Fibroblast of mammary gland (primary cell): Measurements from ENCODE around the gene AMBRA1.

Experiments used
- DNase-seq: peaks from one replicate; pipeline ENCODE4 v3.0.0-alpha.2; 2010; ENCODE audit warnings: low read depth
- H3K4me3 ChIP-seq: 2 replicates; pipeline ENCODE4 v1.5.1; 2011; ENCODE audit warnings: low read depth, mild to moderate bottlenecking, low read length, moderate library complexity; ENCODE audit not compliant: control insufficient read depth
- TF ChIP-seq, protein P1 (sequence below): conservative IDR thresholded peaks from 2 replicates; pipeline ENCODE4 v1.5.1; 2011; ENCODE audit warnings: low read depth, low read length, inconsistent platforms; ENCODE audit not compliant: control insufficient read depth, insufficient read depth

AMBRA1 gene

DNA sequence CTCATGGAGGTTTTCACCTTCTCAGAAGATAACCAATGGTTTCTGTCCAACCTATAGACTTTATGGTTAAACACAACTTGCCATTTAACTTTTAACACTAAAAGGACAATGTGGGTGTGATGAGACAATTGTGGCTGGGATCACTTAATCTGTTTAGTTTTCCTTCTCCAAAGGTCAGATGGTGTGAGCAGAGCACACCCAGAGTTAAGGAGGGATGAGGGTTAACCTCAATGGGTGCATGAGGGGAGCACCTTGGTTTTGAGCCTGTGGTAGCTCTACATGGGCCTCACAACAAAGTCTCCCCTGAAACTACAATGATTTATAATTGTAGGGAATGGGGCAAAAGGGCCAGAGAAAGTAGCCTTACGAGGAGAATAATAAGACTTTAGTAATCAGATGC, 173.3 kb downstream of the AMBRA1 start:
- TF ChIP-seq, protein P1, sequence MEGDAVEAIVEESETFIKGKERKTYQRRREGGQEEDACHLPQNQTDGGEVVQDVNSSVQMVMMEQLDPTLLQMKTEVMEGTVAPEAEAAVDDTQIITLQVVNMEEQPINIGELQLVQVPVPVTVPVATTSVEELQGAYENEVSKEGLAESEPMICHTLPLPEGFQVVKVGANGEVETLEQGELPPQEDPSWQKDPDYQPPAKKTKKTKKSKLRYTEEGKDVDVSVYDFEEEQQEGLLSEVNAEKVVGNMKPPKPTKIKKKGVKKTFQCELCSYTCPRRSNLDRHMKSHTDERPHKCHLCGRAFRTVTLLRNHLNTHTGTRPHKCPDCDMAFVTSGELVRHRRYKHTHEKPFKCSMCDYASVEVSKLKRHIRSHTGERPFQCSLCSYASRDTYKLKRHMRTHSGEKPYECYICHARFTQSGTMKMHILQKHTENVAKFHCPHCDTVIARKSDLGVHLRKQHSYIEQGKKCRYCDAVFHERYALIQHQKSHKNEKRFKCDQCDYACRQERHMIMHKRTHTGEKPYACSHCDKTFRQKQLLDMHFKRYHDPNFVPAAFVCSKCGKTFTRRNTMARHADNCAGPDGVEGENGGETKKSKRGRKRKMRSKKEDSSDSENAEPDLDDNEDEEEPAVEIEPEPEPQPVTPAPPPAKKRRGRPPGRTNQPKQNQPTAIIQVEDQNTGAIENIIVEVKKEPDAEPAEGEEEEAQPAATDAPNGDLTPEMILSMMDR: no peak
- H3K4me3 ChIP-seq: no peak overlapping the region
- DNase-seq: no peak

DNA sequence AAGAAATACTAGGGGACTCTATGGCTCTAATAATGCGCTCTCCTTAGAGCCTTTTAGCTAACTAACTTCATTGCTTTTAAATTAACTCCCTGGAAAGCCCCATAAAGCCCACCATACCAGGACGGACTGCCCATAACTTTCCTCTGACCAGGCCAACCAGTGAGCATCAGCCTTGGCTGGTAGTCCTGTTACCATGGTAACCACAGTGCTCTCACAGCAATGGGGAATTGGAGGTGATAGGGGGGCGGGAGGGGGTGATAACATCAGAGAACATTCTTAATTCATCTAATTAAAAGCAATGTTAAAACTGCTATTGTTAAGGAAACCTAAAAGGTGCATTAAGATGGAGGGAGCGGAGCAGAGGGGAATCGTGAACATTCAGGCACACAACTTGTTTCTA, 175.1 kb downstream of the AMBRA1 start:
- TF ChIP-seq, protein P1: no peak
- H3K4me3 ChIP-seq: no peak overlapping the region
- DNase-seq: no peak

DNA sequence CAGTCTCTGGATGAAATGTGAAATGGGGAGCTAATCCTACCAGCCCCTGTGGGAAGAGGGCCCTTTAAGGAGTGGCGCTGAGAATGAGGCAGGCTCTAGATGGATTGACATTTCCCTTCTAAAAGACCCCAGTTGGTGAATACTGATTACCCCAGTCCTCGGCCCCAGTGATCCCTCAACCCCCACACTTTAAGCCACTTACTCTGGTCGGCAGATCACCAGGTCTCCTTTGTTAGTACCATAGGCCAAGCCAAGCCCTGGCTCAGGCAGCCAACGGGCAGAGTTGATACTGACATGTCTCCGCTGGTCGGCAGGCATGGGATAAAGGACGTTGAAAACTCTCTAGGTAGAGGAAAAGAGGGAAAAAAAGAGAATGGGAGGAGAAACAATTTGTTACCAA, 176.1 kb downstream of the AMBRA1 start:
- TF ChIP-seq, protein P1: no peak
- H3K4me3 ChIP-seq: no peak overlapping the region
- DNase-seq: no peak

DNA sequence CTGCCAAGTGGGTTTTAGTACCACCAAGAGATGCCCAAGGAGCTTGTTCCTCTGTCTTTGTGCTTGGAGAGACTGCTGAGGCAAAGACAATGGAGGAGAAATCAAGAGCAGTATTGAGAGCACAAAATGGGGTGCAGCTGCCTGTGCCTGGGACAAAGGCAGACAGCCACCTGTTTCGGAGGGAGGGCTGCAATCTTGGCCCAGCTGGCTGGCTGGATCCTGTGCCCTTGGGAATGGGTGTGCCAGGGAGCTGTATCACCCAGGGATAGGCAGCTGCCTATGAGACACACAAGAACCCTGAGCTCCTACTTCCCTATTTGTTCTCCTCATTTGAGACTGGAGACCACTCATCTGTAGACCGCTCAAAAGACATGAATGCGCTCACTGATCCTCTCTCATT, 178.9 kb downstream of the AMBRA1 start:
- H3K4me3 ChIP-seq: no peak overlapping the region
- DNase-seq: no peak
- TF ChIP-seq, protein P1: no peak

DNA sequence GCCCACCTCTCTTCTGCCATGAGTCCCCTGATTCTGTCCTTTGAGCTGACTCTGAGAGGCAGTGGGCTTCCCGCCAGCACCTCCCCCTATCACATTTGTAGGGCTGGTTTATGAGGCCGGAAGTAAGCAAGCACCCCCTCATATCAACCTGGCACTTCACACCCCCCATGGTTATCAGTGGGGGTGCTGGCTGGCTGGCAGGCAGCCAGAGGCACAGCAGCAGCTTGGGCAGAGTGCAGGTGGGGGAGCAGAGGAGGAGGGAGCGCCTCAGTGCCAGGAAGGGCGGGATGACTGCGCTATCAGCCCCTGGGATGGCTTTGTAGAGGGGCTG, 179.4 kb downstream of the AMBRA1 start:
- TF ChIP-seq, protein P1: no peak
- no peak for DNase-seq
- no peak overlapping the region for H3K4me3 ChIP-seq

DNA sequence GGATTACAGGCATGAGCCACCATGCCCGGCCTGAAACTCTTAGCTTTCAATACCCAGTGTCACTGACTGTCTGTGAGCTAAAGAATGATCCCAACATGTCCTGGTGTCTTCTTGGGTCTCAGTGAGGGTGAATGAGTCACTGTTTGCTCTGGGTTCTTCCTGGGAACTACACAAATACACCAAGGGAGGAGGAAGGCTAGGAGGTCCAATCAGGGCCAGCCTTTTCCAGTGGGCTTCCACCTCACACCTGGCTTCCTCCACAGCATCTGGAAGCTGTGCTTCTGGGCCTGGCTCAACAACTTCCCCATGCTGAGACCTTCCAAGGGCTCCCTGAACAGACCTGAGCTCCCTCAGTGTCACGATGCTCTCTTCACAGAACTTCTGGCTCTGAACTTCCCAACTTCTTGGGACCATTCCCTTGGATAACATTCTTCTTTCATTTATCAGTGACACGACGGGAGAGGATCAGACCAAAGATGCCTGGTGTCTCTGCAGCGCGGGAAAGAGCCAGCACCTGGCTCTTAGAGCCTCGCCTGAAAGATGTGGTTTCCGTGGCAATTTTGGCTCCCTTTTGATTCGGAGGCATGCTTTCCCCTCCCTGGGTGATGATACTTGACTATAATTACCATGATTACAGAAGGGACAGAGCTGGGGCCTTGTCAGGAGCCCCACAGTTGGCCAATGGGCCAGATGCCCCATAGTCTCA, 179.9 kb downstream of the AMBRA1 start:
- no peak for DNase-seq
- TF ChIP-seq, protein P1: no peak
- H3K4me3 ChIP-seq: no peak overlapping the region

DNA sequence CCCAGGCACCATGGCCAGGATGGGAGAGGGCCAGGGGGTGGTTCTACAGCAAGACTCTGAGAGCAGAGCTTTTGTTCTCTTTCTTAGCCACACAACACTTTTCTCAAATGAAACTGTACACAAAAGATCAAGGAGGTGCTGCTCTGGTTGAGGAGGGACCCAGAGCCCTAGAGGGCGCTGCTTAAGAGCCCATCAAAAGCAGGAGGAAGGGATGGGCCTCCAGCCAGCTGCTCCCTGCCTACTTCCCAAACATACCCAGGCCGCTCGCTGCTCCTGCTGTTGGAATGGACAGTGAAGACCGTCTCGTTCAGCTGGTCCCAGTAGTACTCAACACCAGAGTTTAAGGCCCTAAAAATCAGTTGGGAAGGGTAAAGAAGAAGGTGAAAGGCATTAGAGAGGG, 183.8 kb downstream of the AMBRA1 start:
- peak; percentile 14 for DNase-seq
- TF ChIP-seq, protein P1: peak; percentile 29
- H3K4me3 ChIP-seq: no peak overlapping the region
